ENCODE results near the gene LASP1.

- TF ChIP-seq, protein P1, sequence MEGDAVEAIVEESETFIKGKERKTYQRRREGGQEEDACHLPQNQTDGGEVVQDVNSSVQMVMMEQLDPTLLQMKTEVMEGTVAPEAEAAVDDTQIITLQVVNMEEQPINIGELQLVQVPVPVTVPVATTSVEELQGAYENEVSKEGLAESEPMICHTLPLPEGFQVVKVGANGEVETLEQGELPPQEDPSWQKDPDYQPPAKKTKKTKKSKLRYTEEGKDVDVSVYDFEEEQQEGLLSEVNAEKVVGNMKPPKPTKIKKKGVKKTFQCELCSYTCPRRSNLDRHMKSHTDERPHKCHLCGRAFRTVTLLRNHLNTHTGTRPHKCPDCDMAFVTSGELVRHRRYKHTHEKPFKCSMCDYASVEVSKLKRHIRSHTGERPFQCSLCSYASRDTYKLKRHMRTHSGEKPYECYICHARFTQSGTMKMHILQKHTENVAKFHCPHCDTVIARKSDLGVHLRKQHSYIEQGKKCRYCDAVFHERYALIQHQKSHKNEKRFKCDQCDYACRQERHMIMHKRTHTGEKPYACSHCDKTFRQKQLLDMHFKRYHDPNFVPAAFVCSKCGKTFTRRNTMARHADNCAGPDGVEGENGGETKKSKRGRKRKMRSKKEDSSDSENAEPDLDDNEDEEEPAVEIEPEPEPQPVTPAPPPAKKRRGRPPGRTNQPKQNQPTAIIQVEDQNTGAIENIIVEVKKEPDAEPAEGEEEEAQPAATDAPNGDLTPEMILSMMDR (IDR thresholded peaks at IDR 0.05), result no peak
- TF ChIP-seq POLR2A (IDR thresholded peaks at IDR 0.05) (no peak), EP300 (IDR thresholded peaks at IDR 0.05) (no peak)
Measured at GRCh38 chr17:38872671-38873385, 3.0 kb downstream of the LASP1 start.

Measured in tibial nerve (tissue), 4 donors.